ENCODE results near the gene CHD5. TPM values are rescaled to one million over a fixed set of nuclear protein-coding genes. Genes with fewer than 3 reads are reported as not detected.

Gene CHD5
- total RNA-seq, 1 donor = 0.54 TPM

- DNase-seq (ENCODE audit: low read depth in 2 of 3, low spot score in 2 of 3) = no peak
These were observed 21.9 kb downstream of the CHD5 start for GRCh38 chr1:6158181-6158580.

GRCh38 chr1:6157528-6158174 is 22.5 kb downstream of the CHD5 start:
- DNase-seq (ENCODE audit: low read depth in 2 of 3, low spot score in 2 of 3) = no peak

DNA sequence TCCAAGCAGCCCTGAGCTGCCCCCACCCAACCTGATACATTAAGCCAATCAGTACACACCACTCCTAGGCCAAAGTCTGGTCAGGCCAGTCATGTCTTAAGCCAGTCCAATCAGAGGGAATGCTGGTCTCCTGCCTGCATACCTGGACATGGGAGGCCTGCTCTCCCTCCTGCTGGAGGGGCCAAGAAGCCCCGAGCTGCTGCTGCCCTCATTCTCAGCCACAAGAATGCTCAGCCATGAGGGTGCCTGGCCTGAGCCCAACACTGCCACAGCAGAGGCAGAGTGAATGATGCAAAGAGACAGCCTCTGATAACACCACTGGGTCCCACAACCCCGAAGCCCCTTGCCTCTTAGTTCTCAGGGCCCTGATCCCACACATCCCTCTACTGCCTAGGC is 23.0 kb downstream of the CHD5 start:
- no peak for DNase-seq (ENCODE audit: low read depth in 2 of 3, low spot score in 2 of 3)

- peak in 1 of 3 donors; percentile 22 for DNase-seq (ENCODE audit: low read depth in 2 of 3, low spot score in 2 of 3)
These were observed 25.4 kb downstream of the CHD5 start for GRCh38 chr1:6154525-6155319.

DNA sequence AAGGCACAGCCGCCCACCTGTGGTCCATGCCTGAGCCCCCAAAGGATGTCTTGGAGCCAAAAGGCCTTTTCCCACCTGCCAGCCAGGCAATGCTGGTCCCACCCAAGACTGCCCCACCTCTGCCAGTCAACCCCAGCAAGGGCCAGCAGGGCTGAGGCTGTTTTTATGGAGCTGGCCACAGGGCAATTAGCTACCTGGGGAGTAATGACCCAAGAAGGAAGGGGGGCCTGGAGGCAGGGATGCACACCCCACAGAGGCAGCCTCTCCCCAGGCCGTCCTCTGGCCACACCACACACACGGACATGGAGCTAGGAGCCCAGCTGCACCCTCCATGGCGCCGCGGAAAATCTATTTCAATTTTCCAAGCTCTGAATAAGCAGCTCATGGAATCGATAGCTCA is 27.2 kb downstream of the CHD5 start:
- DNase-seq (ENCODE audit: low read depth in 2 of 3, low spot score in 2 of 3) = no peak

- no peak for DNase-seq (ENCODE audit: low read depth in 2 of 3, low spot score in 2 of 3)
These were observed 27.9 kb downstream of the CHD5 start for GRCh38 chr1:6152181-6152580.

GRCh38 chr1:6151291-6151822 is 28.8 kb downstream of the CHD5 start:
- DNase-seq (ENCODE audit: low read depth in 2 of 3, low spot score in 2 of 3) = no peak

DNA sequence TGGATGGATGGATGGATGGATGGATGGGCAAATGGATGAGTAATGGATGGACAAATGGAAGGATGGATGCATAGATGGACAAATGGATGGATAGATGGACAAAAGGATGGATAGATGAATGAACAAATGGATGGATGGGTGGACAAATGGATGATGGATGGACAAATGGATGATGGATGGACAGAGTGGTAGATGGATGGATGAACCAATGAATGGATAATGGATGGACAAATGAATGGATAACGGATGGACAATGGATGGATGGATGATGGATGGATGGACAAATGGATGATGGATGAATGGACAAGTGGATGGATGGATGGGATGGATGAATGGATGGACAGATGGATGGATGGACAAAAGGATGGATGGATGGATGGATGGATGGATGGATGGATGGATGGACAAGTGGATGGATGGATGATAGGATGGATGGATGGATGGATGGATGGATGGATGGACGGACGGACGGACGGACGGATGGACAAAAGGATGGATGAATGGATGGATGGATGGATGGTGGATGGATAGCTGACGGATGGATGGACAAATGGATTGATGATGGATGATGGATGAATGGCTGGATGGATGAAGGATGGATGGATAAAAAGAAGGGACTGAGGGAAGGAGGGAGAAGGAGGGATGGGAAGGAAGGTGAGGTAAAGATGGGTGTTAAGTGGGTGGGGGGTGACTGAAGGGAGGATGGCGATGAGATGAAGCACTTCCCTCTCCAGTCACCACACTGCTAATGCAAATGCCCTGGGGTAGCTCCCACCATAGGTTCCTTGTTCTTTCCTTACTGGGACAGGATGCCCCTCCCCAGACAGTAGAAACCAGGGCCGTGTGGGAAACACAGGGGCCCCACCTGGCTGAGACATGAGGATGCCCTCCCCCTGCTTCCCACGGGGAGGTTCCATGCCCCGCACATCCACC is 29.8 kb downstream of the CHD5 start:
- DNase-seq (ENCODE audit: low read depth in 2 of 3, low spot score in 2 of 3) = no peak

DNA sequence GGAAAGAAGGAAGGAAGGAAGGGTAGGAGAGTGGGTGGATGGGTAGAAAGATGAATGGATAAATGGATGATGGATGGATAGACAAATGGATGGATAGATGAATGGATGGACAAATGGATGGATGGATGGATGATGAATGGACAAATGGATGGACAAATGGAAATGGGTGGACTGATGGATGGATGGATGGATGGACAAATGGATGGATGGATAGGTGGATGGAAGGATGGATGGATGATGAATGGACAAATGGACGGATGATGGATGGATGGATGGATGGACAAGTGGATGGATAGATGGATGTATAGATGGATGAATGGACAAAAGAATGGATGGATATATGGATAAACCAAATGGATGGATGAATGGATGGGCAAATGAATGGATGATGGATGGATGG is 30.5 kb downstream of the CHD5 start:
- DNase-seq (ENCODE audit: low read depth in 2 of 3, low spot score in 2 of 3) = no peak

GRCh38 chr1:6148497-6149241 is 31.5 kb downstream of the CHD5 start:
- DNase-seq (ENCODE audit: low read depth in 2 of 3, low spot score in 2 of 3) = peak; percentile 14 to 74 (median 70)

GRCh38 chr1:6145864-6146410 is 34.2 kb downstream of the CHD5 start:
- DNase-seq (ENCODE audit: low read depth in 2 of 3, low spot score in 2 of 3) = no peak

- no peak for DNase-seq (ENCODE audit: low read depth in 2 of 3, low spot score in 2 of 3)
These were observed 34.7 kb downstream of the CHD5 start for GRCh38 chr1:6145396-6145750.

GRCh38 chr1:6144647-6145395 is 35.3 kb downstream of the CHD5 start:
- no peak for DNase-seq (ENCODE audit: low read depth in 2 of 3, low spot score in 2 of 3)

DNA sequence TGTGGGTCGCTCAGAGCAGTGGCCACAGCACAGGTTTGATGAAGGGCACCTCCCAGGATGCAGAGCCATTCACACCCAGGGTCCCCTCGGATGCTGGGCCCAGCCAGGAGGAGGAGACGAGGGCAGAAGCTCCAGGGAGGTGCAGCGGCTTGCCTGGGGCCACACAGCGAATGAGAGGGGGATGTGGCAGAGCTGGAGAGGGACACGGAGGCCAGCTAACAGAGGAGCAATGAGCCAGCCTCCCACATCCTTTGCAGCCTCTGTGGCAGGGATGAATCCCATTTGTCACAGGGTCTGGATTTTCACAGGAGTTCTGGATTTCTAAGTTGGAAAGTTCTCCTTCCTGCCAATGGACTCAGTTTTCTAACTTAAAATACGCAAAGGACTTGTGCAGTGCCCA is 35.9 kb downstream of the CHD5 start:
- no peak for DNase-seq (ENCODE audit: low read depth in 2 of 3, low spot score in 2 of 3)

GRCh38 chr1:6143395-6143794 is 36.7 kb downstream of the CHD5 start:
- DNase-seq (ENCODE audit: low read depth in 2 of 3, low spot score in 2 of 3) = no peak

GRCh38 chr1:6142734-6143133 is 37.4 kb downstream of the CHD5 start:
- no peak for DNase-seq (ENCODE audit: low read depth in 2 of 3, low spot score in 2 of 3)

GRCh38 chr1:6142036-6142621 is 38.0 kb downstream of the CHD5 start:
- DNase-seq (ENCODE audit: low read depth in 2 of 3, low spot score in 2 of 3) = no peak

GRCh38 chr1:6141592-6141991 is 38.5 kb downstream of the CHD5 start:
- peak in 2 of 3 donors; percentile 60 to 62 for DNase-seq (ENCODE audit: low read depth in 2 of 3, low spot score in 2 of 3)

DNA sequence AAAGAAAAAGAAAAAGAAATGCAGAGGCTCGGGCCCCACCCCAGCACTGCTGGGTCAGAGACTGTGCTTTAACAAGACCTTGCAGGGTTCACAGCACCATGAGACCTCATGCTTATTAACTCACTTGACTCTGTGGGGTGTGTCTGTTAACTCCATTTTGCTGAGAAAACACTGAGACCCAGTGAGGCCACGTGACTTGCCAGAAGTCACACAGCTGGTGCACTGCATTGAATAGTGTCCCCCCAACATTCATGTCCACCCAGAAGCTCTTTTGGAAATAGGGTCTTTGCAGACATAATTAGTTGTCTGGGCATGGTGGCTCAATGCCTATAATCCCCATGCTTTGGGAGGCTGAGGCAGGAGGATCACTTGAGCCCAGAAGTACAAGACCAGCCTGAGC is 39.7 kb downstream of the CHD5 start:
- DNase-seq (ENCODE audit: low read depth in 2 of 3, low spot score in 2 of 3) = no peak

Data from hematopoietic multipotent progenitor cell (in vitro differentiated cells).